Stomach (tissue), 9 donors: Measurements from ENCODE around the gene GALNT18. TPM values are rescaled to one million over a fixed set of nuclear protein-coding genes. Genes with fewer than 3 reads are reported as not detected.

Experiments used
- DNase-seq, 2 donors: peaks; one replicate each; pipeline versions ENCODE4 v3.0.0 to v3.0.0-alpha.2; 2013 to 2019
- H3K27ac ChIP-seq, 5 donors: fragments of 200-600 bp in 4 of 5; sonication (generic) in 4 of 5; one replicate each; pipeline ENCODE4 v1.5.1; 2013 to 2019; ENCODE audit warnings: mild to moderate bottlenecking in 1 of 5, moderate library complexity in 1 of 5
- H3K27me3 ChIP-seq, 3 donors: fragments of 200-600 bp; sonication (generic); one replicate each; pipeline ENCODE4 v1.5.1; 2017 to 2019; ENCODE audit warnings: mixed run types in 1 of 3
- H3K36me3 ChIP-seq, 4 donors: fragments of 200-600 bp; sonication (generic); 1 replicate in 3 of 4; 2 replicates in 1 of 4; pipeline ENCODE4 v1.5.1; 2016 to 2019
- H3K4me1 ChIP-seq, 4 donors: fragments of 200-600 bp; sonication (generic); one replicate each; pipeline ENCODE4 v1.5.1; 2016 to 2019
- H3K4me3 ChIP-seq, 4 donors: fragments of 200-600 bp; sonication (generic) in 3 of 4; one replicate each; pipeline ENCODE4 v1.5.1; 2016 to 2019; ENCODE audit warnings: mild to moderate bottlenecking in 1 of 4
- H3K9me3 ChIP-seq, 4 donors: fragments of 200-600 bp; sonication (generic); one replicate each; pipeline ENCODE4 v1.5.1; 2016 to 2019
- EP300 ChIP-seq: sonication (generic); formaldehyde crosslinking; IDR thresholded peaks from one replicate; pipeline ENCODE4 v1.6.1; 2017; ENCODE audit warnings: antibody characterized with exemption
- POLR2A ChIP-seq, 4 donors: fragments of 450-650 bp; IDR thresholded peaks; one replicate each; pipeline ENCODE4 v1.6.1; 2016; ENCODE audit warnings: antibody characterized with exemption in 4 of 4, control low read depth in 2 of 4, mild to moderate bottlenecking in 1 of 4, moderate library complexity in 1 of 4
- POLR2AphosphoS5 ChIP-seq, 3 donors: sonication (generic); formaldehyde crosslinking; IDR thresholded peaks; one replicate each; pipeline ENCODE4 v1.6.1; 2016; ENCODE audit warnings: antibody characterized with exemption in 3 of 3
- WGBS, 5 donors: extraction: QIAGEN DNeasy Blood & Tissue Kit in 3 of 5; methylation state at CpG; one replicate each; pipeline versions ENCODE4 v1.1.5 to v1.1.7; 2013 to 2018; 5-methylcytosine and 5-hydroxymethylcytosine counted together
- intact Hi-C: fragments of 100-400 bp; cut with DNase I; formaldehyde crosslinking; loops from one replicate; pipeline ENCODE4 v1.15.1; 2023; ENCODE audit warnings: low total_unique reads
- polyA plus RNA-seq, 3 donors: library from polyadenylated mRNA; stranded (reverse); fragments of 200-250 nt; gene quantifications; one replicate each; pipeline ENCODE4 v1.2.3, GENCODE V29; 2013
- total RNA-seq, 5 donors: library from RNA; depleted of rRNA; stranded (reverse); fragments of >200 nt; gene quantifications; one replicate each; pipeline versions ENCODE4 v1.1.0 to v1.2.3, GENCODE V29; 2014 to 2016
- TF ChIP-seq, protein P1 (sequence below), 7 experiments: fragments of 450-650 bp in 4 of 7; fragments of 200-600 bp in 3 of 7; sonication (generic) in 3 of 7; IDR thresholded peaks; one replicate each; pipeline ENCODE4 v1.5.1; 2016 to 2019; ENCODE audit warnings: antibody characterized with exemption in 7 of 7, control low read depth in 2 of 7, mild to moderate bottlenecking in 1 of 7
- donor health status: healthy with polysubstance abuse.
- donor health status: Bipolar disorder and iron deficiency.
- donor health status: healthy.

GALNT18 gene
- total and polyA plus RNA-seq, 8 donors, result 0.58 to 16.1 (median 2.7) TPM

GRCh38 chr11:11301212-11301611, 320.6 kb downstream of the GALNT18 start:
- no peaks in the 10 kb centered on the region for H3K4me1 ChIP-seq
- WGBS, 5 donors, result 73 to 84% (median 77%) methylated on average over 6 of the region's 6 CpGs
- H3K36me3 ChIP-seq, result no peaks in the 10 kb centered on the region
- no peak overlapping the region for H3K4me3 ChIP-seq
- H3K27me3 ChIP-seq, result no peaks in the 10 kb centered on the region
- H3K9me3 ChIP-seq, result no peaks in the 10 kb centered on the region
- intact Hi-C loops, result no loop called here
- H3K27ac ChIP-seq, result no peak overlapping the region
- no peak for DNase-seq
- TF ChIP-seq, protein P1, sequence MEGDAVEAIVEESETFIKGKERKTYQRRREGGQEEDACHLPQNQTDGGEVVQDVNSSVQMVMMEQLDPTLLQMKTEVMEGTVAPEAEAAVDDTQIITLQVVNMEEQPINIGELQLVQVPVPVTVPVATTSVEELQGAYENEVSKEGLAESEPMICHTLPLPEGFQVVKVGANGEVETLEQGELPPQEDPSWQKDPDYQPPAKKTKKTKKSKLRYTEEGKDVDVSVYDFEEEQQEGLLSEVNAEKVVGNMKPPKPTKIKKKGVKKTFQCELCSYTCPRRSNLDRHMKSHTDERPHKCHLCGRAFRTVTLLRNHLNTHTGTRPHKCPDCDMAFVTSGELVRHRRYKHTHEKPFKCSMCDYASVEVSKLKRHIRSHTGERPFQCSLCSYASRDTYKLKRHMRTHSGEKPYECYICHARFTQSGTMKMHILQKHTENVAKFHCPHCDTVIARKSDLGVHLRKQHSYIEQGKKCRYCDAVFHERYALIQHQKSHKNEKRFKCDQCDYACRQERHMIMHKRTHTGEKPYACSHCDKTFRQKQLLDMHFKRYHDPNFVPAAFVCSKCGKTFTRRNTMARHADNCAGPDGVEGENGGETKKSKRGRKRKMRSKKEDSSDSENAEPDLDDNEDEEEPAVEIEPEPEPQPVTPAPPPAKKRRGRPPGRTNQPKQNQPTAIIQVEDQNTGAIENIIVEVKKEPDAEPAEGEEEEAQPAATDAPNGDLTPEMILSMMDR (IDR thresholded peaks at IDR 0.05), result no peak
- TF ChIP-seq POLR2A (IDR thresholded peaks at IDR 0.05), result no peak
- TF ChIP-seq EP300, result no peak
- no peak for TF ChIP-seq POLR2AphosphoS5 (IDR thresholded peaks at IDR 0.05)

DNA sequence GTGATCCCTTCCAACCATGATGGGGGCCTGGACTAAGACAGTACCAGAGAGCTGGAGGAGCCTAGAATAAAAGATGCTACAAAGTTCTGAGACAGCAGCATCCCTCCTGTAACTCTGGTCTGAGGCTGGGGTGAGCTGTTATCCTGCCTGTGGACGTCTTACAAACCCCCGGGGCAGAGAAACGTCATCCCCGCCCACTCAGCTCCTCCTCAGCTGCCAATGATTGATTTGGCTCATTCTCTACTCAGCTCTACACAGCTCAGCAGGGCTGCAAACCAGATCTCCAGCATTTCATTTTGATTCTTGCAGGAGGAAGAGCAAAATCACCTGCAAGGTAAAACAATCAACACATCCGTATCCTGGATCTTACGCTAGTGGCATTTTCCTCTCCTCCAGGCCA, 324.2 kb downstream of the GALNT18 start:
- Histone ChIP-seq H3K9me3 (no peaks in the 10 kb centered on the region), H3K4me1 (no peaks in the 10 kb centered on the region)

GRCh38 chr11:11296434-11296833, 325.4 kb downstream of the GALNT18 start:
- intact Hi-C loops, result no loop called here
- WGBS, 5 donors, result 69 to 80% (median 78%) methylated on average over 3 of the region's 3 CpGs

More for the DNA sequence above, 324.2 kb downstream of the GALNT18 start:
- TF ChIP-seq POLR2AphosphoS5 (IDR thresholded peaks at IDR 0.05), result no peak
- no peak for TF ChIP-seq EP300
- TF ChIP-seq, protein P1 (IDR thresholded peaks at IDR 0.05), result no peak
- TF ChIP-seq POLR2A (IDR thresholded peaks at IDR 0.05), result no peak
- no peaks in the 10 kb centered on the region for H3K36me3 ChIP-seq
- WGBS, 5 donors, result 37 to 47% (median 45%) methylated on average over 6 of the region's 6 CpGs
- H3K27me3 ChIP-seq, result no peaks in the 10 kb centered on the region
- intact Hi-C loops, result no loop called here
- H3K4me3 ChIP-seq, result no peak overlapping the region
- DNase-seq, result no peak
- H3K27ac ChIP-seq, result no peak overlapping the region

DNA sequence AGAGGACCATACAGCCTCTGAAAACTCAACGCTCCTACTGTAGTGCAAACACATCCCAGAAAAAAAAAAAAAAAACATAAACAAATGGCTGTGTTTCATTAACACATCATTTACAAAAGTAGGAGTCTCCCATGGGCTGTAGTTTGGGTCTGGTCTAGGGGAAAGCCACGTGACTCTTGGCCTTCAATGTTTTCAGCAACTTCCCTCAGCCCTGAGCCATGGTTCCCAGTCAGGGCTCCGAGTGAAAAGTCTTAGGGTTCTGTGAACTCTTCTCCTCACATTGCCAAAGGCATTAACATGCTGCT, 327.3 kb downstream of the GALNT18 start:
- Histone ChIP-seq H3K4me1 (no peaks in the 10 kb centered on the region), H3K4me3 (no peak overlapping the region), H3K27me3 (no peaks in the 10 kb centered on the region), H3K9me3 (no peaks in the 10 kb centered on the region), H3K27ac (no peak overlapping the region), H3K36me3 (no peaks in the 10 kb centered on the region)
- TF ChIP-seq POLR2AphosphoS5 (IDR thresholded peaks at IDR 0.05), result no peak
- TF ChIP-seq POLR2A (IDR thresholded peaks at IDR 0.05), result no peak
- no peak for TF ChIP-seq EP300
- TF ChIP-seq, protein P1 (IDR thresholded peaks at IDR 0.05), result no peak
- WGBS, 5 donors, result 48 to 55% (median 52%) methylated on average over 3 of the region's 3 CpGs
- DNase-seq, result no peak
- intact Hi-C loops, result no loop called here

More at GRCh38 chr11:11296434-11296833, 325.4 kb downstream of the GALNT18 start:
- no peaks in the 10 kb centered on the region for H3K36me3 ChIP-seq
- H3K27me3 ChIP-seq, result no peaks in the 10 kb centered on the region
- H3K9me3 ChIP-seq, result no peaks in the 10 kb centered on the region
- H3K4me3 ChIP-seq, result no peak overlapping the region
- DNase-seq, result no peak
- TF ChIP-seq EP300, result no peak
- no peak overlapping the region for H3K27ac ChIP-seq
- no peaks in the 10 kb centered on the region for H3K4me1 ChIP-seq

DNA sequence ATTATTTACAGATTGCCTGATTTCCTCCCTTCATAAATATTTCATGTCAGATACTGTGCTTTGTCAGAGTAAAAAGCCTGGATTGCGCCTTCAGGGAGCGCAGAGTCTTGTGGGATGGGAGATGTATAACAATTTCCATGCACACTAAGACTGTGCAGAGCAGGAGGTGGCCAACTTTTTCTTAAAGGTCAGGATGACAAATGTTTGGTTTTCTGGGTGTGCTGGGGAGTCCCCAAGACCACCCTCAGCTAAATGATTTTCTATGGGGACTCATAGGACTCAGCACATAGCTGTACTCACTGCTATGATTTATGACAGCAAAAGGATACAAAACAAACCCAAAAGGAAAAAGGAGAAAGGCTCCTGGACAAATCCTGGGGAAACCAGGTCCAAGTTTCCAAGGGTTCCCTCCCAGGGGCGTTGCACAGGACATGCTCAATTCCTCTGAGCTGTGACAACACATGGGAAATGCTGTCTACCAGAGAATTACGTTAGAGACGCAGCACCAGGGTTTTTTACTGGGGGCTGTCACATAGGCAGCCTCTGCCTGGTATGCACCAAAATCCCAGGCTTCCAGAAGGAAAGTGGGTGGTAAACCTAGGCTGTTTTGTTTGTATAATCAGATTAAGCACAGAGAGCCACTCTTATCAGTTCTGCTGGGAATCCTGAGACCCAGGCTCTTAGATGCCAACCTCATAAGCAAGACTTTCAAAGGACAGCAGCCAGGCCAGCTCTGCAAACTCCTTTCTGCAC, 327.8 kb downstream of the GALNT18 start:
- no peak for TF ChIP-seq POLR2A (IDR thresholded peaks at IDR 0.05)
- TF ChIP-seq EP300, result no peak
- TF ChIP-seq, protein P1 (IDR thresholded peaks at IDR 0.05), result no peak
- TF ChIP-seq POLR2AphosphoS5 (IDR thresholded peaks at IDR 0.05), result no peak
- Histone ChIP-seq H3K27ac (no peak overlapping the region), H3K9me3 (no peaks in the 10 kb centered on the region), H3K4me1 (no peaks in the 10 kb centered on the region), H3K4me3 (no peak overlapping the region), H3K36me3 (no peaks in the 10 kb centered on the region), H3K27me3 (no peaks in the 10 kb centered on the region)
- no peak for DNase-seq
- WGBS, 5 donors, result 64 to 75% (median 68%) methylated on average over 5 of the region's 5 CpGs
- intact Hi-C loops, result no loop called here
